IMR-90 (cell line): ENCODE data around the gene TMEM38B.

ENCODE experiments used
- BHLHE40 ChIP-seq: fragments of 150-350 bp; IDR thresholded peaks from 2 replicates; pipeline ENCODE4 v1.6.1; 2016; ENCODE audit warnings: mild to moderate bottlenecking, low read depth, low read length
- CEBPB ChIP-seq: IDR thresholded peaks from 2 replicates; pipeline ENCODE4 v1.6.1; 2012; ENCODE audit warnings: low read depth, low read length, improper control_type of control experiment
- MAZ ChIP-seq: IDR thresholded peaks from 2 replicates; pipeline ENCODE4 v1.6.1; 2012; ENCODE audit warnings: low read depth, mild to moderate bottlenecking, low read length, improper control_type of control experiment, moderate library complexity, borderline replicate concordance
- MXI1 ChIP-seq: IDR thresholded peaks from 2 replicates; pipeline ENCODE4 v1.6.1; 2012; ENCODE audit warnings: low read depth, mild to moderate bottlenecking, low read length, moderate library complexity, borderline replicate concordance
- NFE2L2 ChIP-seq: fragments of 150-350 bp; IDR thresholded peaks from 2 replicates; pipeline ENCODE4 v1.6.1; 2016; ENCODE audit warnings: low read depth, mild to moderate bottlenecking, low read length
- POLR2A ChIP-seq: IDR thresholded peaks from 2 replicates; pipeline ENCODE4 v1.6.1; 2012; ENCODE audit warnings: mild to moderate bottlenecking, low read depth, low read length
- RAD21 ChIP-seq: IDR thresholded peaks from 2 replicates; pipeline ENCODE4 v1.6.1; 2012; ENCODE audit warnings: low read length, improper control_type of control experiment
- RCOR1 ChIP-seq: IDR thresholded peaks from 2 replicates; pipeline ENCODE4 v1.6.1; 2012; ENCODE audit warnings: mild to moderate bottlenecking, low read length, improper control_type of control experiment; ENCODE audit not compliant: insufficient replicate concordance
- SMC3 ChIP-seq: fragments of 150-350 bp; IDR thresholded peaks from 2 replicates; pipeline ENCODE4 v1.6.1; 2016; ENCODE audit warnings: low read depth, mild to moderate bottlenecking, antibody characterized with exemption, low read length, moderate library complexity
- TF ChIP-seq, protein P1 (sequence below): conservative IDR thresholded peaks from 2 replicates; pipeline ENCODE4 v1.5.1; 2012; ENCODE audit warnings: mild to moderate bottlenecking, low read depth, low read length, improper control_type of control experiment
- TF ChIP-seq, protein P2 (sequence below): fragments of 150-350 bp; IDR thresholded peaks from 2 replicates; pipeline ENCODE4 v1.6.1; 2016; ENCODE audit warnings: low read depth, mild to moderate bottlenecking, low read length, moderate library complexity, borderline replicate concordance
- TF ChIP-seq, protein P3 (sequence below): fragments of 150-350 bp; IDR thresholded peaks from 2 replicates; pipeline ENCODE4 v1.6.1; 2017; ENCODE audit warnings: mild to moderate bottlenecking, antibody characterized with exemption, low read length, low read depth

DNA sequence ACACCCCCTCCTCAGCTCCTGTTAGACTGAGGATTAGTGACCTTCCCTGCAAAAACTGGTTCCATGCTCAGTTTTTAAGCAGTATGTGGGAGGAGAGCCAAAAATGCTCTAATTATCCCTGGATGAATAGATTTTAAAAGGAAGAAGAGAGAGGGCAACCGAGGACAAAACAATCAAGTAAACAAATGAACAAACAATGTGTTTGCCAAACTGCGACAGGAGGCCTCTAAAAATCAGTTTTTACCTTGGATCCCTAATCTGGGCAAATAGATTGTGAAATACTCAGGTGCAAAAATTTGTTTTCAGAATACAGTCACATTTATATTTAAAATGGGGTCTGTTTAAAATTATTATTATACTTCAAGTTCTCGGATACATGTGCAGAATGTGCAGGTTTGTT is 23.6 kb upstream of the TMEM38B start:
- TF ChIP-seq, protein P1, sequence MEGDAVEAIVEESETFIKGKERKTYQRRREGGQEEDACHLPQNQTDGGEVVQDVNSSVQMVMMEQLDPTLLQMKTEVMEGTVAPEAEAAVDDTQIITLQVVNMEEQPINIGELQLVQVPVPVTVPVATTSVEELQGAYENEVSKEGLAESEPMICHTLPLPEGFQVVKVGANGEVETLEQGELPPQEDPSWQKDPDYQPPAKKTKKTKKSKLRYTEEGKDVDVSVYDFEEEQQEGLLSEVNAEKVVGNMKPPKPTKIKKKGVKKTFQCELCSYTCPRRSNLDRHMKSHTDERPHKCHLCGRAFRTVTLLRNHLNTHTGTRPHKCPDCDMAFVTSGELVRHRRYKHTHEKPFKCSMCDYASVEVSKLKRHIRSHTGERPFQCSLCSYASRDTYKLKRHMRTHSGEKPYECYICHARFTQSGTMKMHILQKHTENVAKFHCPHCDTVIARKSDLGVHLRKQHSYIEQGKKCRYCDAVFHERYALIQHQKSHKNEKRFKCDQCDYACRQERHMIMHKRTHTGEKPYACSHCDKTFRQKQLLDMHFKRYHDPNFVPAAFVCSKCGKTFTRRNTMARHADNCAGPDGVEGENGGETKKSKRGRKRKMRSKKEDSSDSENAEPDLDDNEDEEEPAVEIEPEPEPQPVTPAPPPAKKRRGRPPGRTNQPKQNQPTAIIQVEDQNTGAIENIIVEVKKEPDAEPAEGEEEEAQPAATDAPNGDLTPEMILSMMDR: no peak
- TF ChIP-seq POLR2A (no peak), CEBPB (no peak), BHLHE40 (no peak), SMC3 (no peak), RAD21 (no peak), RCOR1 (no peak), MXI1 (no peak), NFE2L2 (no peak), MAZ (no peak)
- TF ChIP-seq, protein P2, sequence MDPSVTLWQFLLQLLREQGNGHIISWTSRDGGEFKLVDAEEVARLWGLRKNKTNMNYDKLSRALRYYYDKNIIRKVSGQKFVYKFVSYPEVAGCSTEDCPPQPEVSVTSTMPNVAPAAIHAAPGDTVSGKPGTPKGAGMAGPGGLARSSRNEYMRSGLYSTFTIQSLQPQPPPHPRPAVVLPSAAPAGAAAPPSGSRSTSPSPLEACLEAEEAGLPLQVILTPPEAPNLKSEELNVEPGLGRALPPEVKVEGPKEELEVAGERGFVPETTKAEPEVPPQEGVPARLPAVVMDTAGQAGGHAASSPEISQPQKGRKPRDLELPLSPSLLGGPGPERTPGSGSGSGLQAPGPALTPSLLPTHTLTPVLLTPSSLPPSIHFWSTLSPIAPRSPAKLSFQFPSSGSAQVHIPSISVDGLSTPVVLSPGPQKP: no peak
- TF ChIP-seq, protein P3, sequence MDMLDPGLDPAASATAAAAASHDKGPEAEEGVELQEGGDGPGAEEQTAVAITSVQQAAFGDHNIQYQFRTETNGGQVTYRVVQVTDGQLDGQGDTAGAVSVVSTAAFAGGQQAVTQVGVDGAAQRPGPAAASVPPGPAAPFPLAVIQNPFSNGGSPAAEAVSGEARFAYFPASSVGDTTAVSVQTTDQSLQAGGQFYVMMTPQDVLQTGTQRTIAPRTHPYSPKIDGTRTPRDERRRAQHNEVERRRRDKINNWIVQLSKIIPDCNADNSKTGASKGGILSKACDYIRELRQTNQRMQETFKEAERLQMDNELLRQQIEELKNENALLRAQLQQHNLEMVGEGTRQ: no peak
